Measurements from ENCODE around the gene RUNDC1.
A peak's percentile ranks its signal among the peaks of the same experiment; 100 is the strongest.
"Not testable (repeated sequence)": the region's sequence is repeated elsewhere in the genome, so short reads cannot be mapped to it uniquely, and the experiment has no call there.

The RUNDC1 gene

GRCh38 chr17:42992872-42993271, 12.5 kb downstream of the RUNDC1 start:
- DNase-seq: no peak

GRCh38 chr17:42993913-42994312, 13.5 kb downstream of the RUNDC1 start:
- DNase-seq: not testable (repeated sequence)

- no peak for DNase-seq
Observed at GRCh38 chr17:42997390-42997983, 17.1 kb downstream of the RUNDC1 start.

- DNase-seq: peak; percentile 100
Observed at GRCh38 chr17:42997984-42998938, 17.9 kb downstream of the RUNDC1 start, which contains the start of gene RPL27. Gene RPL27 (plus strand): TSS chr17:42998419. CDS start chr17:42998751, 332 bp downstream.

GRCh38 chr17:42999003-42999525, 18.7 kb downstream of the RUNDC1 start:
- no peak for DNase-seq

GRCh38 chr17:43000894-43001293, 20.5 kb downstream of the RUNDC1 start:
- not testable (repeated sequence) for DNase-seq

- DNase-seq: no peak
Observed at GRCh38 chr17:43003542-43004172, 23.3 kb downstream of the RUNDC1 start.

GRCh38 chr17:43006639-43007551, 26.5 kb downstream of the RUNDC1 start, which contains the start of gene IFI35:
Gene IFI35 (plus strand): TSS chr17:43006784. CDS start chr17:43006948, 164 bp downstream.
- DNase-seq: no peak

GRCh38 chr17:43010667-43011308, 30.4 kb downstream of the RUNDC1 start:
- no peak for DNase-seq

GRCh38 chr17:43011728-43012472, 31.5 kb downstream of the RUNDC1 start:
- DNase-seq: no peak

- no peak for DNase-seq
Observed at GRCh38 chr17:43013296-43013695, 32.9 kb downstream of the RUNDC1 start.

- no peak for DNase-seq
Observed at GRCh38 chr17:43014020-43014648, 33.8 kb downstream of the RUNDC1 start.

GRCh38 chr17:43014649-43015542, 34.5 kb downstream of the RUNDC1 start:
- no peak for DNase-seq

- DNase-seq: no peak
Observed at GRCh38 chr17:43015579-43015978, 35.2 kb downstream of the RUNDC1 start.

GRCh38 chr17:43016216-43016615, 35.9 kb downstream of the RUNDC1 start:
- DNase-seq: no peak

GRCh38 chr17:43018008-43018853, 37.9 kb downstream of the RUNDC1 start:
- DNase-seq: no peak

- no peak for DNase-seq
Observed at GRCh38 chr17:43018932-43019331, 38.6 kb downstream of the RUNDC1 start.

GRCh38 chr17:43019418-43019817, 39.1 kb downstream of the RUNDC1 start:
- DNase-seq: no peak
